GM18505 (cell line): ENCODE results near the gene FEZF2.

Experiments used
- ATAC-seq: cut with Tn5 transposase; IDR thresholded peaks from one replicate; pipeline ENCODE4 v1.9.1; 2021; ENCODE audit not compliant: unreplicated experiment
- POLR2A ChIP-seq: IDR thresholded peaks from 4 replicates; pipeline ENCODE4 v1.6.1; 2011; ENCODE audit warnings: borderline replicate concordance; ENCODE audit not compliant: insufficient read depth, insufficient read length; ENCODE audit errors: extremely low read depth

The FEZF2 gene

GRCh38 chr3:62373215-62373614, at the start of gene FEZF2:
TSS of gene FEZF2 (minus strand) at chr3:62373550. CDS start at chr3:62372868, 682 bp downstream.
- TF ChIP-seq POLR2A: no peak
- ATAC-seq: no peak

- TF ChIP-seq POLR2A: no peak
Observed at GRCh38 chr3:62421207-62421606, 47.9 kb upstream of the FEZF2 start.

DNA sequence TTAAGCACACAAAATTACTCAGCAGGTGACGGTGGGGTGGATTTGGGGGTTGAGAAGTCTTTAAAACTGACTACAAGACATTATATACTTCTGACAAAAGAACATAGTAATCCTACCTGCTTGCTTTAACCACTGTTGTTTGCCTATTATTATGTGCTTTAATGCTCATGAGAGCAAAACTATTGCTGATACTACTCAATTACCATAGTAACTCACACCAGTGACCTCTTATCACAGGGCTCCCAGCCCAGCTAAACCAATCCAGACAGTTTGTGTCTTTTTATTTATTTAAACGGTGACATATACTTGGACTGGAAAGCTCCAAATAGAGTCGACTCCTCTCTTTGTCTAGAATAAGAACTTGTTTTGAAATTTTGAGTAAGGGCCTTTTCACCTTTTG, 42.8 kb upstream of the FEZF2 start:
- ATAC-seq: no peak
- no peak for TF ChIP-seq POLR2A

More at GRCh38 chr3:62421207-62421606, 47.9 kb upstream of the FEZF2 start:
- ATAC-seq: no peak

- no peak for TF ChIP-seq POLR2A
- no peak for ATAC-seq
Observed at GRCh38 chr3:62415312-62415801, 42.0 kb upstream of the FEZF2 start.

DNA sequence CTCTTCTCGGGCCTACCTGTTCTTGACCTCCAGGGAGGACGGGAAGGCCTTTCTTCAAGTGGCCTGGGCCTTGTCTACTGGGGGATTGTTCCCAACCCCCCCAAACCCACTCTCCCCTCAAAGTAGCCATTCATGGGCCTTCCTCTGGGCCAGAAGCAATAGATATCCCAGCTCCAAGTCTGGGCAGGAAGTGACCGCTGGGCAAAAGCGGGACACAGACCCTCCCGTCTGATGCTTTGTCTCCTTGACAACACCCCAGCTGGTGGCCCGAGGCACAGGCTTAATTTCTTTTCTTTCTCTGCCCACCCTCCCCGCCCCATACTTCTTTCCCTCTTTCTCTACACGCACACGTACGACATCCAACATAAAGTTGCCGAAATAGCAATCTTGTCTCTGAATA, 41.4 kb upstream of the FEZF2 start:
- no peak for ATAC-seq
- TF ChIP-seq POLR2A: no peak

- ATAC-seq: no peak
Observed at GRCh38 chr3:62413687-62414086, 40.3 kb upstream of the FEZF2 start.

GRCh38 chr3:62406945-62407344, 33.6 kb upstream of the FEZF2 start:
- TF ChIP-seq POLR2A: no peak
- ATAC-seq: no peak

More at GRCh38 chr3:62413687-62414086, 40.3 kb upstream of the FEZF2 start:
- TF ChIP-seq POLR2A: no peak

- TF ChIP-seq POLR2A: no peak
- no peak for ATAC-seq
Observed at GRCh38 chr3:62405566-62405965, 32.2 kb upstream of the FEZF2 start.

DNA sequence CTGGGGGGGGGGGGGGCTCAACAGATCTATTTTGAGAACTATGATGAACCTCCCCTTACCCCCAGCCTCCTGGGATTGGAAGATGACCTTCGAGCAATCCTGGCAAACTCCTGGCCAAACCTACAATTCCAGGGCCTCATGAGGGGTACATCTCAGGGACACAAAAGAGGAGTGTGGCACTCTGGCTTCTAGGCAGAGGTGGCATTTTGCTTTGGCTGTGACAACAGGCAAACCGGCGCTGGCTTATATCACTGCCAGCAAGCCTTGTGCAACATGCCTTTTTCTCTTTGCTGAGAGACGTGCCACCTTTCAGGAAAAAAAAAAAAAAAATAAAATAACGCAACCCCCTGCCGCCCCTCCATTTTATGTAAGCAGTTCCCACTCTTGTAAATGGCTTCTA, 31.8 kb upstream of the FEZF2 start:
- no peak for TF ChIP-seq POLR2A
- no peak for ATAC-seq

GRCh38 chr3:62404321-62404720, 31.0 kb upstream of the FEZF2 start:
- no peak for TF ChIP-seq POLR2A
- ATAC-seq: no peak

GRCh38 chr3:62403765-62404164, 30.4 kb upstream of the FEZF2 start:
- ATAC-seq: no peak
- TF ChIP-seq POLR2A: no peak

DNA sequence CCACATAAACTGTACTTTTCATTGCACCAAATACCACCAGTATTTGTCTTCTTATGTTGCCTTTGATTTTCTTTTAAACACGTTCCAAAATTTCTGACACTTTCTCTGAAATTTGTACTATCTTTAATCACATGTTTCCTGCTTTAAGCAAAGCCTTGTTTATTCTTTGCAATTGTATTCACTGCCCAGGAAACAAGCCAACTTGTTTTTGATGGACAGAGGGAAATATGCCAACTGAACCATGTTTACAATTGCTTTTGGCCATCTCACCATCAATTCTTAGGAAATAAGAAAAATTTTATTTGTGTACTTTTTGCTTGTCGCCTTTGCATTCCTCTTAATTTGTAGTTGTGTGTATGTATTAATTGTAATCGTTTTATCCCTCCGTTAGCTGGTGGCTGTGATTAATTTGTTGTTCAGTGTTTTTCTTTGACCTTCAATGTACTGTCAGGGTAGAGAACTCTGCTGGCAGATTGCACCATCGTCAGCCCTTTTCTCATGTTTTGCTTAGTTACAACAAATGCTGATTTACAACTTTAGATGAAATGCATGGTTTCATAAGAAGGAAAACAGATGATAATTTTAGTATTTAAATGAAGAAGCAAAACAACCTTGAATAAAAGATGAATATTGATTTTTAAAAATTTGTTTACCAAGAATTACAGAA, 19.4 kb upstream of the FEZF2 start:
- no peak for ATAC-seq
- no peak for TF ChIP-seq POLR2A

DNA sequence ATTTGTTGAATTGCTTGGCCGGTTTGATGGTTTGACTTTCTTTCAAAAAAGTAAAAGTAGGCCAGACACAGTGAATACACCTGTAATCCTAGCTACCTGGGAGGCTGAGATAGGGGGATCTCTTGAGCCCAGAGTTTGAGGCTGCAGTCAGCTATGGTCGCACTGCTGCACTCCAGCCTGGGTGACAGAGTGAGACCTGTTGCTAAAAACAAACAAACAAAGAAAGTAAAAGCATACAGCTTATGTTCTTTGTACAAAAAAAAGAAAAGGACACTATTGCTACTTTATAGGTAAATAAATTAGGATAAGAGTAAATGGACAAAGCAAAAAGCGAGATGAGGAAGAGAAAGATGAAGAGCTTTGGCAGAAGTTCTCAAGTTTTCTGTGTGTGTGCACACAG, 13.9 kb upstream of the FEZF2 start:
- ATAC-seq: no peak
- no peak for TF ChIP-seq POLR2A

GRCh38 chr3:62379321-62379798, 6.0 kb upstream of the FEZF2 start:
- no peak for TF ChIP-seq POLR2A
- no peak for ATAC-seq
